OCI-LY7 (cell line): ENCODE data around the gene SLX4IP. TPM values are rescaled to one million over a fixed set of nuclear protein-coding genes. Genes with fewer than 3 reads are reported as not detected.

Source experiments
- BruUV-seq: library from RNA; stranded (reverse); fragments of 400-500 nt; replicated peaks from 2 replicates; lab custom pipeline; 2021; lab: Mats Ljungman, UMichigan
- CTCF ChIA-PET: fragments of 300-600 bp; sonication (Branson Sonifier 250); formaldehyde crosslinking; loops from one replicate; lab custom pipeline; 2022; ENCODE audit warnings: antibody characterized with exemption; ENCODE audit not compliant: unreplicated experiment; lab: Charles Lee
- POLR2A ChIA-PET: fragments of 300-600 bp; sonication (Branson Sonifier 250); formaldehyde crosslinking; loops from one replicate; lab custom pipeline; 2022; ENCODE audit warnings: antibody characterized with exemption; lab: Charles Lee
- DNase-seq: peaks from one replicate; pipeline ENCODE4 v3.0.0-alpha.2; 2015; ENCODE audit warnings: low spot score
- H2AFZ ChIP-seq: fragments of 200-600 bp; sonication (generic), shearing (Covaris generic); 2 replicates; pipeline ENCODE4 v1.6.1; 2014; ENCODE audit warnings: mild to moderate bottlenecking, antibody characterized with exemption, low read length, moderate library complexity
- H3K27ac ChIP-seq: fragments of 200-600 bp; sonication (generic); 2 replicates; pipeline ENCODE4 v1.5.1; 2014; ENCODE audit warnings: mixed run types, low read depth, mild to moderate bottlenecking, moderate library complexity, low read length, inconsistent platforms; ENCODE audit not compliant: poor library complexity, severe bottlenecking
- H3K36me3 ChIP-seq: fragments of 200-600 bp; sonication (generic); 2 replicates; pipeline ENCODE4 v1.6.1; 2014; ENCODE audit warnings: mild to moderate bottlenecking, antibody characterized with exemption, low read length, moderate library complexity, mixed read lengths; ENCODE audit not compliant: insufficient read depth
- H3K4me1 ChIP-seq: fragments of 200-600 bp; sonication (generic); 2 replicates; pipeline ENCODE4 v1.5.1; 2014; ENCODE audit warnings: mild to moderate bottlenecking, low read length; ENCODE audit not compliant: insufficient read depth, poor library complexity, severe bottlenecking
- H3K4me2 ChIP-seq: fragments of 200-600 bp; sonication (generic); 2 replicates; pipeline ENCODE4 v1.6.1; 2014; ENCODE audit warnings: mild to moderate bottlenecking, low read length
- H3K4me3 ChIP-seq: fragments of 200-600 bp; sonication (generic); 2 replicates; pipeline ENCODE4 v1.5.1; 2014; ENCODE audit warnings: mild to moderate bottlenecking, low read depth, low read length; ENCODE audit not compliant: poor library complexity, severe bottlenecking
- H3K79me2 ChIP-seq: fragments of 200-600 bp; sonication (generic); 2 replicates; pipeline ENCODE4 v1.6.1; 2016; ENCODE audit warnings: low read depth, mild to moderate bottlenecking, low read length, moderate library complexity, mixed read lengths; ENCODE audit not compliant: insufficient read depth
- H3K9me2 ChIP-seq: fragments of 200-600 bp; sonication (generic); 2 replicates; pipeline ENCODE4 v1.6.1; 2016; ENCODE audit warnings: mild to moderate bottlenecking, low read length, mixed read lengths; ENCODE audit not compliant: insufficient read depth
- H3K9me3 ChIP-seq: fragments of 200-600 bp; sonication (generic); 2 replicates; pipeline ENCODE4 v1.6.1; 2014; ENCODE audit warnings: mild to moderate bottlenecking, mixed run types, low read length, mixed read lengths
- H4K20me1 ChIP-seq: fragments of 200-600 bp; sonication (generic); 2 replicates; pipeline ENCODE4 v1.6.1; 2014; ENCODE audit warnings: mild to moderate bottlenecking, antibody characterized with exemption, low read length, moderate library complexity, mixed read lengths; ENCODE audit not compliant: insufficient read depth
- CTCF ChIP-seq: fragments of 200-600 bp; sonication (generic); conservative IDR thresholded peaks from 2 replicates; pipeline ENCODE4 v1.5.1; 2014; ENCODE audit warnings: mild to moderate bottlenecking, antibody characterized with exemption, low read length, moderate library complexity, mixed read lengths
- EZH2phosphoT487 ChIP-seq: fragments of 200-600 bp; sonication (generic); IDR thresholded peaks from 2 replicates; pipeline ENCODE4 v1.6.1; 2018; ENCODE audit warnings: low read depth, borderline replicate concordance, mild to moderate bottlenecking, mixed run types, antibody characterized with exemption, low read length, moderate library complexity, mixed read lengths
- intact Hi-C: fragments of 100-400 bp; cut with micrococcal nuclease; formaldehyde crosslinking; loops from one replicate; pipeline ENCODE4 v1.10.0; 2022; ENCODE audit not compliant: unreplicated experiment
- total RNA-seq, 2 experiments: library from RNA; depleted of rRNA in 1 of 2; stranded (reverse); fragments of >200 nt in 1 of 2; shearing (Covaris generic) in 1 of 2; gene quantifications; 2 replicates each; pipeline ENCODE4 v1.2.3, GENCODE V29; 2014 to 2022

Gene SLX4IP
- total RNA-seq, 2 experiments from 2014 or later: 4.1 to 9.2 TPM

- DNase-seq: no peak
- BruUV-seq: no TSS peak
- POLR2A ChIA-PET: interaction anchor here (0.9 kb wide), 1 partner anchor 20 kb away, joined by 3 read pairs; no protein-coding TSS in a partner anchor
- H3K9me2 ChIP-seq: no peaks in the 10 kb centered on the region
- no peaks in the 10 kb centered on the region for H3K36me3 ChIP-seq
- H4K20me1 ChIP-seq: peaks cover 3% of the 10 kb centered on the region; the same call in 1 of the 2 replicates
- no peak overlapping the region for H2AFZ ChIP-seq
- no peaks in the 10 kb centered on the region; the same call in 1 of the 2 replicates for H3K79me2 ChIP-seq
- no peak overlapping the region for H3K4me2 ChIP-seq
- no peaks in the 10 kb centered on the region for H3K9me3 ChIP-seq
- no peak overlapping the region for H3K4me3 ChIP-seq
- TF ChIP-seq CTCF: no peak
- TF ChIP-seq EZH2phosphoT487: no peak
- CTCF ChIA-PET: no interaction called here
- H3K4me1 ChIP-seq: peaks cover 5% of the 10 kb centered on the region
- no peak overlapping the region for H3K27ac ChIP-seq
- intact Hi-C loops: no loop called here
These were observed 57.0 kb downstream of the SLX4IP start for GRCh38 chr20:10492065-10492464.

- peaks cover 3% of the 10 kb centered on the region; the same call in 1 of the 2 replicates for H4K20me1 ChIP-seq
- ChIA-PET POLR2A (interaction anchor here (0.9 kb wide), 1 partner anchor 21 kb away, joined by 3 read pairs; no protein-coding TSS in a partner anchor), CTCF (no interaction called here)
- H3K9me3 ChIP-seq: no peaks in the 10 kb centered on the region
- DNase-seq: no peak
- no peaks in the 10 kb centered on the region for H3K36me3 ChIP-seq
- no peak overlapping the region for H3K27ac ChIP-seq
- intact Hi-C loops: no loop called here
- H3K4me3 ChIP-seq: no peak overlapping the region
- no peaks in the 10 kb centered on the region; the same call in 1 of the 2 replicates for H3K79me2 ChIP-seq
- H2AFZ ChIP-seq: no peak overlapping the region
- no peak for TF ChIP-seq EZH2phosphoT487
- TF ChIP-seq CTCF: no peak
- no peak overlapping the region for H3K4me2 ChIP-seq
- no TSS peak for BruUV-seq
- no peaks in the 10 kb centered on the region for H3K9me2 ChIP-seq
- peaks cover 5% of the 10 kb centered on the region for H3K4me1 ChIP-seq
These were observed 57.7 kb downstream of the SLX4IP start for GRCh38 chr20:10492844-10493243.

- ChIA-PET POLR2A (interaction anchor here (0.6 to 1.1 kb wide), 3 partner anchors 11 to 19 kb away, joined by 3 to 4 read pairs (median 3); no protein-coding TSS in a partner anchor), CTCF (no interaction called here)
- intact Hi-C loops: no loop called here
- Histone ChIP-seq H2AFZ (no peak overlapping the region), H3K4me3 (no peak overlapping the region), H3K4me2 (no peak overlapping the region), H3K9me3 (no peaks in the 10 kb centered on the region), H4K20me1 (peaks cover 7% of the 10 kb centered on the region; the same call in 1 of the 2 replicates), H3K79me2 (no peaks in the 10 kb centered on the region; the same call in 1 of the 2 replicates), H3K36me3 (no peaks in the 10 kb centered on the region), H3K27ac (no peak overlapping the region), H3K9me2 (no peaks in the 10 kb centered on the region), H3K4me1 (no peaks in the 10 kb centered on the region)
- TF ChIP-seq CTCF: no peak
- BruUV-seq: no TSS peak
- no peak for DNase-seq
These were observed 60.1 kb downstream of the SLX4IP start for GRCh38 chr20:10495173-10495572.
